Measurements from ENCODE around the gene ALAS1.

ALAS1 gene

DNA sequence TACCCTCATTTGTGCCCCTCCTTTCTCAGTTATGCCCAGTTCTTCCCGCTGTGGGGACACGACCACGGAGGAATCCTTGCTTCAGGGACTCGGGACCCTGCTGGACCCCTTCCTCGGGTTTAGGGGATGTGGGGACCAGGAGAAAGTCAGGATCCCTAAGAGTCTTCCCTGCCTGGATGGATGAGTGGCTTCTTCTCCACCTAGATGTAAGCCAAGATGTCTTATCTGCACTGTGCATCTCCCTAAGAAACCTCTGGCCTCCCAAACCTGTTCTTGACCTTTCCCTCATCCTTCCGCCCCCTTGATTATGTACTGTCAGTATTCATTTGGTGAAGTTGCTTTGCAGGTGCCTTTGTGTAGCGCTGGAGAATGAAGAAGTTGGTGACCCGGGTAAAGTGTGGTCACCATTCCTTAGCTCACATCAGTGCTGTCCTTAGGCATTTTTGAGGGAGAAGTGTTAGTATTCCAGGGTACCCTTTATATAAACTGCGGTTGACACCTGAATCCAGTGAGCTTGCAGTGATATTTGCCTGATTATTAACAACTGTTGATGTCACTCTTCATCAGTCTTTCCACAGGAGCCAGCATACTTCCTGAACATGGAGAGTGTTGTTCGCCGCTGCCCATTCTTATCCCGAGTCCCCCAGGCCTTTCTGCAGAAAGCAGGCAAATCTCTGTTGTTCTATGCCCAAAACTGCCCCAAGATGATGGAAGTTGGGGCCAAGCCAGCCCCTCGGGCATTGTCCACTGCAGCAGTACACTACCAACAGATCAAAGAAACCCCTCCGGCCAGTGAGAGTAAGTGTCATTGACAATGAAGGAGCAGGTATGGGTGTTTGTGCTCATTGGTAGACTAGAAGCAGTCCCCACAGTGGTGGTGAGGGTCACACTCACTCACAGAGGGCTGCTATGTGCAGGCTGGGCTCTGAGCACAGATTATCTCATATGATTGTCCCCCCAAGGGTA is 966 bp downstream of the ALAS1 start:
- no peaks in the 10 kb centered on the region for H3K27me3 ChIP-seq (ENCODE audit: control insufficient read depth in 1 of 2, insufficient read depth in 1 of 2, low read length in 2 of 2)
- peak overlapping the region; percentile 58 for H2AK5ac ChIP-seq (ENCODE audit: low read length, severe bottlenecking)
- peaks cover 18% of the 10 kb centered on the region for H3K79me1 ChIP-seq (replicated peaks; ENCODE audit: low read length, poor library complexity, severe bottlenecking)
- peak overlapping the region; percentile 59 to 94 for H3K14ac ChIP-seq (ENCODE audit: low read length in 2 of 2)
- H3K36me3 ChIP-seq (ENCODE audit: control insufficient read depth in 1 of 2, insufficient read depth in 2 of 2, low read depth in 1 of 2, low read length in 2 of 2), result peaks cover 15 to 46% of the 10 kb centered on the region in 2 experiments
- peak overlapping the region in 1 of 2 experiments; percentile 87 for H3K4ac ChIP-seq (ENCODE audit: low read depth in 1 of 2, low read length in 2 of 2)
- no peak overlapping the region for H2BK120ac ChIP-seq (ENCODE audit: low read depth, low read length)
- peak overlapping the region; percentile 93 for H3K9ac ChIP-seq (ENCODE audit: low read length)
- no peak overlapping the region for H4K8ac ChIP-seq (ENCODE audit: low read length)
- H3K23ac ChIP-seq (ENCODE audit: low read length in 2 of 2), result peak overlapping the region in 1 of 2 experiments; percentile 90
- WGBS, result 87% methylated on average over 8 of the region's 14 CpGs
- peak overlapping the region; percentile 98 for H3K4me3 ChIP-seq (ENCODE audit: insufficient read depth in 1 of 2, low read depth in 1 of 2, low read length in 2 of 2)
- H3K4me1 ChIP-seq (ENCODE audit: control insufficient read depth, insufficient read depth, low read depth, low read length), result peaks cover 13% of the 10 kb centered on the region
- H3K18ac ChIP-seq (ENCODE audit: low read depth in 1 of 2, low read length in 2 of 2), result peak overlapping the region; percentile 94 to 95
- peak overlapping the region; percentile 98 for H3K4me2 ChIP-seq (ENCODE audit: low read length, poor library complexity, severe bottlenecking)
- no peak for DNase-seq
- no peak overlapping the region for H2AFZ ChIP-seq (ENCODE audit: low read depth, low read length)
- no peak overlapping the region for H3K27ac ChIP-seq (ENCODE audit: low read length, poor library complexity, severe bottlenecking)
- no peak overlapping the region for H2BK5ac ChIP-seq (ENCODE audit: low read depth, low read length, poor library complexity, severe bottlenecking)
- H4K91ac ChIP-seq (ENCODE audit: low read length), result no peak overlapping the region
- peak overlapping the region; percentile 12 for H2BK15ac ChIP-seq (ENCODE audit: low read depth, poor library complexity, severe bottlenecking)
- no peak overlapping the region for H2BK12ac ChIP-seq (ENCODE audit: low read length in 2 of 2)
- H3K9me3 ChIP-seq (ENCODE audit: control insufficient read depth, low read length), result no peaks in the 10 kb centered on the region

DNA sequence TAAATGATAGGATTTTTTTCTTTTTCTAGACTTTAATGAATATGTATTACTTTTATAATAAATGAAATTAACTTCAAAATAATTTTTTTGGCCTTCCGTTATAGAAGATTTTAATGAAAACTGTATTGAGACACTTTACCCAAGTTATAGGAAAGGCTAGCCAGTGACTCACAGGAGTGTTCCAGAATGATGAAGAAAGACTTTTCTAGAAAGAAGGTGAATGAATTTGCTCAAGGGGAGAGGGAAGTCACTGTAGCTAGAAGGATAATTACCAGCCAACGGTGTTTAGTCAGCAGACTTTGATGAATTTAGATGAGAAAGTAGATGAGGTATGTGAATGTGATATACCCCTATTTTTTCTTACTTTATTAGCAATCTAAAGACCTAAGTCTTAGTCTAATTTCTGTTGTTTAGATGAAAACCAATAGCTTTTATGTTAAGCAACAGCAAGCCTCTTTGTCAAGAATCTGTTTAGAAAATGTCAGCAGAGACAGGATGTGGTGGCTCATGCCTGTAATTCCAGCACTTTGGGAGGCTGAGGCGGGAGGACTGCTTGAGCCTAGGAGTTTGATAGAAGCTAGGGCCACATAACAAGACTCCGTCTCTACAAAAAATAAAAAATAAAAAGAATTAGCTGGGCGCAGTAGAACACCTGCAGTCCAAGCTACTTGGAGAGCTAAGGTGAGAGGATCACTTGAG is 3.2 kb downstream of the ALAS1 start:
- Histone ChIP-seq H3K27me3 (ENCODE audit: control insufficient read depth in 1 of 2, insufficient read depth in 1 of 2, low read length in 2 of 2) (no peaks in the 10 kb centered on the region), H2BK120ac (ENCODE audit: low read depth, low read length) (no peak overlapping the region), H3K4ac (ENCODE audit: low read depth in 1 of 2, low read length in 2 of 2) (no peak overlapping the region), H4K8ac (ENCODE audit: low read length) (no peak overlapping the region), H3K9me3 (ENCODE audit: control insufficient read depth, low read length) (no peaks in the 10 kb centered on the region), H3K36me3 (ENCODE audit: control insufficient read depth in 1 of 2, insufficient read depth in 2 of 2, low read depth in 1 of 2, low read length in 2 of 2) (peaks cover 26 to 68% of the 10 kb centered on the region in 2 experiments), H3K9ac (ENCODE audit: low read length) (no peak overlapping the region), H3K79me1 (replicated peaks; ENCODE audit: low read length, poor library complexity, severe bottlenecking) (peaks cover 22% of the 10 kb centered on the region), H2AFZ (ENCODE audit: low read depth, low read length) (no peak overlapping the region), H3K4me3 (ENCODE audit: insufficient read depth in 1 of 2, low read depth in 1 of 2, low read length in 2 of 2) (no peak overlapping the region), H3K14ac (ENCODE audit: low read length in 2 of 2) (no peak overlapping the region), H4K91ac (ENCODE audit: low read length) (no peak overlapping the region), H2BK5ac (ENCODE audit: low read depth, low read length, poor library complexity, severe bottlenecking) (no peak overlapping the region), H3K27ac (ENCODE audit: low read length, poor library complexity, severe bottlenecking) (no peak overlapping the region), H3K18ac (ENCODE audit: low read depth in 1 of 2, low read length in 2 of 2) (no peak overlapping the region), H2BK12ac (ENCODE audit: low read length in 2 of 2) (no peak overlapping the region), H3K4me2 (ENCODE audit: low read length, poor library complexity, severe bottlenecking) (no peak overlapping the region), H3K23ac (ENCODE audit: low read length in 2 of 2) (no peak overlapping the region), H2AK5ac (ENCODE audit: low read length, severe bottlenecking) (no peak overlapping the region), H2BK15ac (ENCODE audit: low read depth, poor library complexity, severe bottlenecking) (no peak overlapping the region), H3K4me1 (ENCODE audit: control insufficient read depth, insufficient read depth, low read depth, low read length) (peaks cover 13% of the 10 kb centered on the region)
- DNase-seq, result peak; percentile 79
- 62% methylated on average over 4 of the region's 5 CpGs for WGBS

DNA sequence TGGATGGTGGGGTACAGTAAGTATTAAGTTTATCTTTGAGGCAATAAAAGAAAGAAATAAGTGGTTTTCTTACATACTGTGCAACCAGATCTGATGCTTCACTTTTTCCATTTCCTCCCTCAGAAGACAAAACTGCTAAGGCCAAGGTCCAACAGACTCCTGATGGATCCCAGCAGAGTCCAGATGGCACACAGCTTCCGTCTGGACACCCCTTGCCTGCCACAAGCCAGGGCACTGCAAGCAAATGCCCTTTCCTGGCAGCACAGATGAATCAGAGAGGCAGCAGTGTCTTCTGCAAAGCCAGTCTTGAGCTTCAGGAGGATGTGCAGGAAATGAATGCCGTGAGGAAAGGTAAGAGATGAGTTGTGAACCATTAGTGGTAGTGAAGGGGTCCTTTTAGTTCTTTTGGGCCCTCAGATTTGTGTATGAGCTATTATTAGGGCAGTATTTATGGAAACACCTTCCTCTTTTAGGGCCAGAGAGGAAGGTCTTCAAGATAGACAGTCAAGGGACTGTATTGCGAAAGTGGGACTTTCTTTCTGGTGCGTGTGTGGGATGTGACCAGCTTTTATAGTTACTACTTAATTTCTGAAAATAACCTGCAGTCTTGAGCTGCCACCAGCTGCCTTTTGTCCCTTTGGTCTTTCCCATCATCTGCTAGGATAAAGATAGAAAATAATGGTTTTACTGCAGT is 4.6 kb downstream of the ALAS1 start:
- no peak overlapping the region for H2AK5ac ChIP-seq (ENCODE audit: low read length, severe bottlenecking)
- H3K4me2 ChIP-seq (ENCODE audit: low read length, poor library complexity, severe bottlenecking), result no peak overlapping the region
- no peak overlapping the region for H2BK5ac ChIP-seq (ENCODE audit: low read depth, low read length, poor library complexity, severe bottlenecking)
- no peak overlapping the region for H3K18ac ChIP-seq (ENCODE audit: low read depth in 1 of 2, low read length in 2 of 2)
- no peak overlapping the region for H4K91ac ChIP-seq (ENCODE audit: low read length)
- H3K27ac ChIP-seq (ENCODE audit: low read length, poor library complexity, severe bottlenecking), result no peak overlapping the region
- no peak overlapping the region for H2BK120ac ChIP-seq (ENCODE audit: low read depth, low read length)
- no peak overlapping the region for H2BK15ac ChIP-seq (ENCODE audit: low read depth, poor library complexity, severe bottlenecking)
- no peaks in the 10 kb centered on the region for H3K9me3 ChIP-seq (ENCODE audit: control insufficient read depth, low read length)
- H2AFZ ChIP-seq (ENCODE audit: low read depth, low read length), result no peak overlapping the region
- H3K36me3 ChIP-seq (ENCODE audit: control insufficient read depth in 1 of 2, insufficient read depth in 2 of 2, low read depth in 1 of 2, low read length in 2 of 2), result peaks cover 33 to 79% of the 10 kb centered on the region in 2 experiments
- peak; percentile 39 for DNase-seq
- 95% methylated on average over 3 of the region's 4 CpGs for WGBS
- H3K4ac ChIP-seq (ENCODE audit: low read depth in 1 of 2, low read length in 2 of 2), result no peak overlapping the region
- no peak overlapping the region for H3K9ac ChIP-seq (ENCODE audit: low read length)
- H3K4me3 ChIP-seq (ENCODE audit: insufficient read depth in 1 of 2, low read depth in 1 of 2, low read length in 2 of 2), result no peak overlapping the region
- H3K23ac ChIP-seq (ENCODE audit: low read length in 2 of 2), result no peak overlapping the region
- no peak overlapping the region for H2BK12ac ChIP-seq (ENCODE audit: low read length in 2 of 2)
- no peak overlapping the region for H3K14ac ChIP-seq (ENCODE audit: low read length in 2 of 2)
- no peak overlapping the region for H4K8ac ChIP-seq (ENCODE audit: low read length)
- H3K4me1 ChIP-seq (ENCODE audit: control insufficient read depth, insufficient read depth, low read depth, low read length), result peaks cover 8% of the 10 kb centered on the region
- H3K27me3 ChIP-seq (ENCODE audit: control insufficient read depth in 1 of 2, insufficient read depth in 1 of 2, low read length in 2 of 2), result no peaks in the 10 kb centered on the region
- peaks cover 24% of the 10 kb centered on the region for H3K79me1 ChIP-seq (replicated peaks; ENCODE audit: low read length, poor library complexity, severe bottlenecking)
